H9 (cell line): ENCODE data around the gene UTS2B. TPM values are rescaled to one million over a fixed set of nuclear protein-coding genes. Genes with fewer than 3 reads are reported as not detected.

ENCODE experiments used
- DNase-seq: peaks from one replicate; pipeline ENCODE4 v3.0.0-alpha.2; 2017
- H2AFZ ChIP-seq: one replicate; pipeline ENCODE4 v1.6.1; 2013; ENCODE audit warnings: mild to moderate bottlenecking, low read length, control low read depth, moderate library complexity
- H2AK5ac ChIP-seq: 2 replicates; pipeline ENCODE4 v1.6.1; 2013; ENCODE audit warnings: low read length, control low read depth, mixed read lengths; ENCODE audit not compliant: insufficient read length
- H2BK120ac ChIP-seq: one replicate; pipeline ENCODE4 v1.6.1; 2013; ENCODE audit warnings: low read depth, mild to moderate bottlenecking, low read length, control low read depth, inconsistent platforms; ENCODE audit not compliant: poor library complexity, severe bottlenecking
- H2BK12ac ChIP-seq: 2 replicates; pipeline ENCODE4 v1.6.1; 2013; ENCODE audit warnings: low read length, control low read depth, mixed read lengths, low read depth; ENCODE audit not compliant: insufficient read length
- H2BK15ac ChIP-seq: 2 replicates; pipeline ENCODE4 v1.6.1; 2013; ENCODE audit warnings: low read depth, low read length, control low read depth
- H2BK20ac ChIP-seq: one replicate; pipeline ENCODE4 v1.6.1; 2013; ENCODE audit warnings: low read depth, mild to moderate bottlenecking, low read length, control low read depth, inconsistent platforms; ENCODE audit not compliant: poor library complexity, severe bottlenecking
- H2BK5ac ChIP-seq: 2 replicates; pipeline ENCODE4 v1.6.1; 2013; ENCODE audit warnings: low read length, control low read depth, mixed read lengths; ENCODE audit not compliant: insufficient read length
- H3K14ac ChIP-seq: 2 replicates; pipeline ENCODE4 v1.6.1; 2013; ENCODE audit warnings: low read length, control low read depth; ENCODE audit not compliant: insufficient read depth
- H3K18ac ChIP-seq: 2 replicates; pipeline ENCODE4 v1.6.1; 2013; ENCODE audit warnings: low read depth, mild to moderate bottlenecking, mixed read lengths, low read length, control low read depth; ENCODE audit not compliant: insufficient read length
- H3K23ac ChIP-seq: 2 replicates; pipeline ENCODE4 v1.6.1; 2013; ENCODE audit warnings: low read length, control low read depth, mixed read lengths, low read depth; ENCODE audit not compliant: insufficient read length
- H3K23me2 ChIP-seq: 2 replicates; pipeline ENCODE4 v1.6.1; 2013; ENCODE audit warnings: low read depth, mild to moderate bottlenecking, mixed read lengths, low read length, control low read depth; ENCODE audit not compliant: insufficient read length, poor library complexity, severe bottlenecking
- H3K27ac ChIP-seq: 2 replicates; pipeline ENCODE4 v1.5.1; 2013; ENCODE audit warnings: low read length, control low read depth, mixed read lengths, low read depth; ENCODE audit not compliant: insufficient read length
- H3K27me3 ChIP-seq: 2 replicates; pipeline ENCODE4 v1.6.1; 2013; ENCODE audit warnings: low read length, control low read depth, inconsistent platforms; ENCODE audit not compliant: insufficient read depth
- H3K4ac ChIP-seq: 2 replicates; pipeline ENCODE4 v1.6.1; 2013; ENCODE audit warnings: low read depth, mild to moderate bottlenecking, control low read depth, inconsistent platforms, low read length, moderate library complexity
- H3K4me1 ChIP-seq: 2 replicates; pipeline ENCODE4 v1.6.1; 2013; ENCODE audit warnings: low read length, control low read depth, inconsistent platforms; ENCODE audit not compliant: insufficient read depth
- H3K4me2 ChIP-seq: 2 replicates; pipeline ENCODE4 v1.6.1; 2013; ENCODE audit warnings: low read length, control low read depth, mixed read lengths; ENCODE audit not compliant: insufficient read length, insufficient read depth
- H3K56ac ChIP-seq: 2 replicates; pipeline ENCODE4 v1.6.1; 2013; ENCODE audit warnings: low read depth, mild to moderate bottlenecking, mixed read lengths, low read length, control low read depth; ENCODE audit not compliant: insufficient read length
- H3K79me1 ChIP-seq: 2 replicates; pipeline ENCODE4 v1.6.1; 2013; ENCODE audit warnings: low read depth, mild to moderate bottlenecking, moderate library complexity, low read length, control low read depth, inconsistent platforms; ENCODE audit not compliant: insufficient read depth, poor library complexity, severe bottlenecking
- H3K79me2 ChIP-seq: 2 replicates; pipeline ENCODE4 v1.6.1; 2013; ENCODE audit warnings: low read length, control low read depth, inconsistent platforms; ENCODE audit not compliant: insufficient read depth
- H3K9ac ChIP-seq: 2 replicates; pipeline ENCODE4 v1.6.1; 2013; ENCODE audit warnings: low read length, control low read depth, mixed read lengths; ENCODE audit not compliant: insufficient read length; ENCODE audit errors: extremely low read depth
- H3K9me3 ChIP-seq: one replicate; pipeline ENCODE4 v1.6.1; 2013; ENCODE audit warnings: low read depth, low read length, inconsistent platforms; ENCODE audit not compliant: control insufficient read depth
- H3T11ph ChIP-seq: one replicate; pipeline ENCODE4 v1.6.1; 2013; ENCODE audit warnings: mild to moderate bottlenecking, low read length, control low read depth, inconsistent platforms
- H4K20me1 ChIP-seq: one replicate; pipeline ENCODE4 v1.6.1; 2013; ENCODE audit not compliant: control insufficient read depth, insufficient read length, insufficient read depth
- H4K5ac ChIP-seq: 2 replicates; pipeline ENCODE4 v1.6.1; 2013; ENCODE audit warnings: low read depth, mild to moderate bottlenecking, mixed read lengths, low read length, control low read depth; ENCODE audit not compliant: insufficient read length
- H4K8ac ChIP-seq: replicated peaks from 2 replicates; pipeline ENCODE4 v1.6.1; 2013; ENCODE audit warnings: low read length, control low read depth, mixed read lengths, low read depth; ENCODE audit not compliant: insufficient read length
- H4K91ac ChIP-seq: 2 replicates; pipeline ENCODE4 v1.6.1; 2013; ENCODE audit warnings: low read depth, mild to moderate bottlenecking, moderate library complexity, mixed read lengths, low read length, control low read depth; ENCODE audit not compliant: insufficient read length
- H3K27ac Mint-ChIP-seq, 3 experiments: 2 replicates in 2 of 3; 3 replicates in 1 of 3; pipeline ENCODE4 v1.8.0; 2020 to 2021; ENCODE audit warnings: mixed read lengths in 3 of 3, mild to moderate bottlenecking in 1 of 3, moderate library complexity in 1 of 3
- H3K27me3 Mint-ChIP-seq: 2 replicates; pipeline ENCODE4 v1.8.0; 2021; ENCODE audit warnings: low read depth, mild to moderate bottlenecking, moderate library complexity, mixed read lengths
- H3K36me3 Mint-ChIP-seq, 3 experiments: 2 replicates in 2 of 3; 3 replicates in 1 of 3; pipeline ENCODE4 v1.8.0; 2020 to 2021; ENCODE audit warnings: low read depth in 3 of 3, mixed read lengths in 3 of 3; ENCODE audit not compliant: insufficient read depth in 1 of 3
- H3K4me1 Mint-ChIP-seq, 2 experiments: 2 replicates each; pipeline ENCODE4 v1.8.0; 2020; ENCODE audit warnings: mixed read lengths in 2 of 2
- H3K4me3 Mint-ChIP-seq, 2 experiments: 2 replicates in 1 of 2; 3 replicates in 1 of 2; pipeline ENCODE4 v1.8.0; 2020 to 2021; ENCODE audit warnings: mild to moderate bottlenecking in 2 of 2, mixed read lengths in 2 of 2, moderate library complexity in 1 of 2
- H3K9me3 Mint-ChIP-seq, 2 experiments: 2 replicates in 1 of 2; 3 replicates in 1 of 2; pipeline ENCODE4 v1.8.0; 2020; ENCODE audit warnings: mild to moderate bottlenecking in 2 of 2, mixed read lengths in 2 of 2, moderate library complexity in 1 of 2
- WGBS: extraction: QIAGEN DNeasy Blood & Tissue Kit; methylation state at CpG from one replicate; pipeline ENCODE4 v1.1.7; 2013; ENCODE audit warnings: missing lambda C conversion rate, low lambda C conversion rate, mixed read lengths; ENCODE audit not compliant: insufficient read length; ENCODE audit errors: extremely low coverage; 5-methylcytosine and 5-hydroxymethylcytosine counted together
- total RNA-seq: library from RNA; stranded (reverse); gene quantifications from 2 replicates; pipeline ENCODE4 v1.2.1, GENCODE V29; 2021
- TF ChIP-seq, protein P1 (sequence below): fragments of 200-600 bp; sonication (generic); conservative IDR thresholded peaks from 3 replicates; pipeline ENCODE4 v1.8.0; 2021; ENCODE audit warnings: antibody characterized with exemption, mild to moderate bottlenecking

The UTS2B gene
- total RNA-seq, 1 experiment from 2014 or later, result 0.09 TPM

DNA sequence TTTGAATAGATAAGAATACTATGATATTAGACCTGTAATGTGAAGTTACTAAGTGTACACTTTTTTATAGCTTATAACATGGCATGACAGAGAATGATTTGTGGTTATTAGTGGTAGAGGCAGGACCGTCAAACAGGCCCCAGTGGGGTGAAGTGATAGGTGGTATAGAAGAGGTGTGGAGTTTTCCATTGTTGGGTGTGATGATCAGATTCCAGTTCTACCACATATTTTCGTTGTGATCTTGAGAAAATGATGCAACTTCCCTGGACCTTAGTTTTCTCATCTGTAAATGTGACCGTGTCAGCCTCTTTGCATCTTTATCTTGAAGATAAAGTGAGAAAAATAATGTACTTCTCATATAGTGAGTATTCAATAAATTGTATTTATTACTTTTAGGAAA is 30.3 kb upstream of the UTS2B start:
- H2BK20ac ChIP-seq, result no peak overlapping the region
- no CpG with 5 or more reads among the region's 3 CpGs for WGBS

More for the DNA sequence above, 30.3 kb upstream of the UTS2B start:
- Histone ChIP-seq H2AFZ (no peak overlapping the region), H3K56ac (no peak overlapping the region), H4K20me1 (no peaks in the 10 kb centered on the region), H2BK5ac (no peak overlapping the region), H3K27ac (no peak overlapping the region), H3K23me2 (no peaks in the 10 kb centered on the region), H2BK12ac (no peak overlapping the region), H3K9ac (no peak overlapping the region), H2AK5ac (no peak overlapping the region), H3K27me3 (no peaks in the 10 kb centered on the region), H3K4me1 (peaks cover 10% of the 10 kb centered on the region), H3T11ph (no peak overlapping the region), H3K23ac (no peak overlapping the region), H3K4ac (no peak overlapping the region), H4K91ac (no peak overlapping the region), H3K79me1 (no peaks in the 10 kb centered on the region), H4K5ac (no peak overlapping the region), H3K9me3 (no peaks in the 10 kb centered on the region), H2BK15ac (no peak overlapping the region), H2BK120ac (no peak overlapping the region), H4K8ac (no peak overlapping the region), H3K4me2 (no peak overlapping the region), H3K18ac (no peak overlapping the region), H3K14ac (no peak overlapping the region), H3K79me2 (no peaks in the 10 kb centered on the region)
- TF ChIP-seq, protein P1, sequence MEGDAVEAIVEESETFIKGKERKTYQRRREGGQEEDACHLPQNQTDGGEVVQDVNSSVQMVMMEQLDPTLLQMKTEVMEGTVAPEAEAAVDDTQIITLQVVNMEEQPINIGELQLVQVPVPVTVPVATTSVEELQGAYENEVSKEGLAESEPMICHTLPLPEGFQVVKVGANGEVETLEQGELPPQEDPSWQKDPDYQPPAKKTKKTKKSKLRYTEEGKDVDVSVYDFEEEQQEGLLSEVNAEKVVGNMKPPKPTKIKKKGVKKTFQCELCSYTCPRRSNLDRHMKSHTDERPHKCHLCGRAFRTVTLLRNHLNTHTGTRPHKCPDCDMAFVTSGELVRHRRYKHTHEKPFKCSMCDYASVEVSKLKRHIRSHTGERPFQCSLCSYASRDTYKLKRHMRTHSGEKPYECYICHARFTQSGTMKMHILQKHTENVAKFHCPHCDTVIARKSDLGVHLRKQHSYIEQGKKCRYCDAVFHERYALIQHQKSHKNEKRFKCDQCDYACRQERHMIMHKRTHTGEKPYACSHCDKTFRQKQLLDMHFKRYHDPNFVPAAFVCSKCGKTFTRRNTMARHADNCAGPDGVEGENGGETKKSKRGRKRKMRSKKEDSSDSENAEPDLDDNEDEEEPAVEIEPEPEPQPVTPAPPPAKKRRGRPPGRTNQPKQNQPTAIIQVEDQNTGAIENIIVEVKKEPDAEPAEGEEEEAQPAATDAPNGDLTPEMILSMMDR, result no peak
- H3K27me3 Mint-ChIP-seq, result no peaks in the 10 kb centered on the region
- no peak for DNase-seq
- H3K27ac Mint-ChIP-seq, result no peak overlapping the region
- no peak overlapping the region for H3K4me3 Mint-ChIP-seq
- peaks cover 9 to 34% (median 12%) of the 10 kb centered on the region in 3 experiments for H3K36me3 Mint-ChIP-seq
- no peaks in the 10 kb centered on the region for H3K9me3 Mint-ChIP-seq
- peaks cover 49 to 52% of the 10 kb centered on the region in 2 experiments for H3K4me1 Mint-ChIP-seq
